ENCODE data around the gene SLC66A2.

SLC66A2 gene

DNA sequence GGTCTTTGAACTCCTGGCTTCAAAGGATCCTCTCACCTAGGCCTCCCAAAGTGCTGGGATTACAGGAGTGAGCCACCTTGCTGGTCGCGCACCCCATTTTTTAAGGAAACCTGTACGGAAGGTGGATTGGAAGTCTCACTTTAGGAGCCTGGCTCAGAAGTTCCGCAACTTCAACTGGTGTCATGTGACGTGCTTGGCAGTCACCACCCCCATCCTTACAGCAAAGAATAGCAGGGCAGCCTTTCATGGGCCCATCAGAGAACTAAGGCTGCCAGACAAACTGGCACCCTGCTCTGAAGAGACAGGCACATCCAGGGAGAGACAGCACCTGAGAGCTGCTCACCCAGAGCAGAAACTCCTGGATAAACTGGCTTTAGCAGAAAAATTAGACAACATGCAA is 3.3 kb upstream of the SLC66A2 start:
- no peak for TF ChIP-seq RAD21 (IDR thresholded peaks at IDR 0.05; ENCODE audit: low read depth)
- TF ChIP-seq USF1 (IDR thresholded peaks at IDR 0.05), result peak; percentile 69
- TF ChIP-seq YY1 (IDR thresholded peaks at IDR 0.05; ENCODE audit: low read depth), result no peak
- no peak for TF ChIP-seq TCF12 (IDR thresholded peaks at IDR 0.05; ENCODE audit: low read depth)
- TF ChIP-seq CREB1 (IDR thresholded peaks at IDR 0.05; ENCODE audit: low read depth), result no peak

DNA sequence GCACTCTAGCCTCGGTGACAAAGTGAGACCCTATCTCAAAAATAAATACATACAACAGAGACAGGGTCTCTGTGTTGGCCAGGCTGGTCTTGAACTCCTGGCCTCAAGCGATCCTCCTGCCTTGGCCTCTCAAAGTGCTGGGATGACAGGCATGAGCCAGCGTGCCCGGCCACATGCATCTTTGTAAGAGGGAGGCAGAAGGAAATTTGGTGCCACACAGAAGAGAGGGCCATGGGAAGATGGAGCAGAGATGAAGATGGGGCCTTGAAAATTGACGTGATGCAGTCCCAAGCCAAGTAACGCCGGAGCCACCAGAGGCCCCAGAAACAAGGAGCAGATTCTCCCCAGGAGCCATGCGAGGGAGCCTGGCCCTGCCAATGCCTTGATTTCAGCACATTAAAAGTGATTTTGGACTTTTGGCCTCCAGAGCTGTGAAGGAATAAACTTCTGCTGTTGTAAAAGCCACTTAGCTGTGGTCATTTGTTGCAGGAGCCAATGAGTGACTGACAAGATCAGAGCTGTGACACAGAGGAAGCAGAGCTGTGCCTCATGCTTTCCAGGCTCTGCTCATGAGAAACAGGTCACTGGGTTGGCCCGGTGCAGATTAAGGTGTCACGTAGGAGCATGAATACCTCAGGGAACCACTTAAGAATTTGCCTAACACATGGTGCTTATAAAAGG is 2.7 kb upstream of the SLC66A2 start:
- no peak for TF ChIP-seq MAX (IDR thresholded peaks at IDR 0.05)
- no peak for TF ChIP-seq CEBPB (IDR thresholded peaks at IDR 0.05)
- no peak for TF ChIP-seq TEAD4 (IDR thresholded peaks at IDR 0.05)
- no peak for TF ChIP-seq FOXM1 (IDR thresholded peaks at IDR 0.05; ENCODE audit: borderline replicate concordance, low read depth)
- TF ChIP-seq CREB1 (IDR thresholded peaks at IDR 0.05; ENCODE audit: low read depth), result no peak
- TF ChIP-seq TCF12 (IDR thresholded peaks at IDR 0.05; ENCODE audit: low read depth), result no peak
- no peak for TF ChIP-seq EP300 (IDR thresholded peaks at IDR 0.05; ENCODE audit: borderline replicate concordance)
- TF ChIP-seq RAD21 (IDR thresholded peaks at IDR 0.05; ENCODE audit: low read depth), result no peak
- no peak for TF ChIP-seq EGR1 (IDR thresholded peaks at IDR 0.05)
- TF ChIP-seq NFIC (IDR thresholded peaks at IDR 0.05), result no peak
- no peak for TF ChIP-seq ZBTB7A (IDR thresholded peaks at IDR 0.05; ENCODE audit: low read depth)
- TF ChIP-seq YY1 (IDR thresholded peaks at IDR 0.05; ENCODE audit: low read depth), result no peak

- TF ChIP-seq NFIC (IDR thresholded peaks at IDR 0.05) (no peak), ZBTB7A (IDR thresholded peaks at IDR 0.05; ENCODE audit: low read depth) (peak; percentile 75)
These were observed 1.6 kb upstream of the SLC66A2 start for GRCh38 chr18:79952996-79953559.

DNA sequence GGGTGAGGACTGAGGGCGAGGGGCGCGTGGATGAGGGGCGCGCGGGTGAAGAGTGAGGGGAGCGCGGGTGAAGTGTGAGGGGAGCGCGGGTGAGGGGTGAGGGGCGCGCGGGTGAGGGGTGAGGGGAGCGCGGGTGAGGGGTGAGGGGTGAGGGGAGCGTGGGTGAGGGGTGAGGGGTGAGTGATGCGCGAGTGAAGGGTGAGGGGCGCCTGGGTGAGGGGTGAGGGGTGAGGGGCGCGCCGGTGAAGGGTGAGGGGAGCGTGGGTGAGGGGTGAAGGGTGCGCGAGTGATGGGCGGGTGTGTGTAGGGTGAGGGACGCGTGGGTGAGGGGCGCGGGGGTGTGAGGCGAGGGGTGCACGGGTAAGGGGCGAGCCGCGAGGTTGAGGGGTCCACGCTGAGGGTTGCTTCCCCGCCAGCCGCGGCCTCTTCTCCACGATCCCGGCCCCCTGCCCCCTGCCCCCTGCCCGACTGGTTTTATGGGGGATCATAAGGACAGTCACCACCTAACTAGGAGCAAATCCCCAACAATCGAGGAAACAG is 1.1 kb upstream of the SLC66A2 start:
- TF ChIP-seq YY1 (IDR thresholded peaks at IDR 0.05; ENCODE audit: low read depth), result no peak
- TF ChIP-seq NFIC (IDR thresholded peaks at IDR 0.05), result no peak
- TF ChIP-seq MAX (IDR thresholded peaks at IDR 0.05), result no peak
- no peak for TF ChIP-seq EP300 (IDR thresholded peaks at IDR 0.05; ENCODE audit: borderline replicate concordance)
- no peak for TF ChIP-seq TCF12 (IDR thresholded peaks at IDR 0.05; ENCODE audit: low read depth)
- no peak for TF ChIP-seq TEAD4 (IDR thresholded peaks at IDR 0.05)
- TF ChIP-seq USF1 (IDR thresholded peaks at IDR 0.05), result no peak
- no peak for TF ChIP-seq RAD21 (IDR thresholded peaks at IDR 0.05; ENCODE audit: low read depth)
- no peak for TF ChIP-seq EGR1 (IDR thresholded peaks at IDR 0.05)
- TF ChIP-seq, protein P1, sequence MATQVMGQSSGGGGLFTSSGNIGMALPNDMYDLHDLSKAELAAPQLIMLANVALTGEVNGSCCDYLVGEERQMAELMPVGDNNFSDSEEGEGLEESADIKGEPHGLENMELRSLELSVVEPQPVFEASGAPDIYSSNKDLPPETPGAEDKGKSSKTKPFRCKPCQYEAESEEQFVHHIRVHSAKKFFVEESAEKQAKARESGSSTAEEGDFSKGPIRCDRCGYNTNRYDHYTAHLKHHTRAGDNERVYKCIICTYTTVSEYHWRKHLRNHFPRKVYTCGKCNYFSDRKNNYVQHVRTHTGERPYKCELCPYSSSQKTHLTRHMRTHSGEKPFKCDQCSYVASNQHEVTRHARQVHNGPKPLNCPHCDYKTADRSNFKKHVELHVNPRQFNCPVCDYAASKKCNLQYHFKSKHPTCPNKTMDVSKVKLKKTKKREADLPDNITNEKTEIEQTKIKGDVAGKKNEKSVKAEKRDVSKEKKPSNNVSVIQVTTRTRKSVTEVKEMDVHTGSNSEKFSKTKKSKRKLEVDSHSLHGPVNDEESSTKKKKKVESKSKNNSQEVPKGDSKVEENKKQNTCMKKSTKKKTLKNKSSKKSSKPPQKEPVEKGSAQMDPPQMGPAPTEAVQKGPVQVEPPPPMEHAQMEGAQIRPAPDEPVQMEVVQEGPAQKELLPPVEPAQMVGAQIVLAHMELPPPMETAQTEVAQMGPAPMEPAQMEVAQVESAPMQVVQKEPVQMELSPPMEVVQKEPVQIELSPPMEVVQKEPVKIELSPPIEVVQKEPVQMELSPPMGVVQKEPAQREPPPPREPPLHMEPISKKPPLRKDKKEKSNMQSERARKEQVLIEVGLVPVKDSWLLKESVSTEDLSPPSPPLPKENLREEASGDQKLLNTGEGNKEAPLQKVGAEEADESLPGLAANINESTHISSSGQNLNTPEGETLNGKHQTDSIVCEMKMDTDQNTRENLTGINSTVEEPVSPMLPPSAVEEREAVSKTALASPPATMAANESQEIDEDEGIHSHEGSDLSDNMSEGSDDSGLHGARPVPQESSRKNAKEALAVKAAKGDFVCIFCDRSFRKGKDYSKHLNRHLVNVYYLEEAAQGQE (IDR thresholded peaks at IDR 0.05; ENCODE audit: low read depth), result no peak
- no peak for TF ChIP-seq FOXM1 (IDR thresholded peaks at IDR 0.05; ENCODE audit: borderline replicate concordance, low read depth)
- TF ChIP-seq TAF1 (IDR thresholded peaks at IDR 0.05; ENCODE audit: low read depth), result no peak
- TF ChIP-seq CREB1 (IDR thresholded peaks at IDR 0.05; ENCODE audit: low read depth), result no peak
- TF ChIP-seq CEBPB (IDR thresholded peaks at IDR 0.05), result no peak
- TF ChIP-seq ZBTB7A (IDR thresholded peaks at IDR 0.05; ENCODE audit: low read depth), result no peak

- TF ChIP-seq NFIC (IDR thresholded peaks at IDR 0.05), result no peak
- no peak for TF ChIP-seq TEAD4 (IDR thresholded peaks at IDR 0.05)
- TF ChIP-seq MAX (IDR thresholded peaks at IDR 0.05), result no peak
- 0 out of 2 replicates have a peak, but pooled peaks have one; percentile 36 for TF ChIP-seq YY1 (IDR thresholded peaks at IDR 0.05; ENCODE audit: low read depth)
- TF ChIP-seq TCF12 (IDR thresholded peaks at IDR 0.05; ENCODE audit: low read depth), result no peak
- TF ChIP-seq USF1 (IDR thresholded peaks at IDR 0.05), result no peak
These were observed 725 bp downstream of the SLC66A2 start for GRCh38 chr18:79950515-79951341.

GRCh38 chr18:79949697-79950487 is 1.6 kb downstream of the SLC66A2 start:
- no peak for TF ChIP-seq ZBTB7A (IDR thresholded peaks at IDR 0.05; ENCODE audit: low read depth)
- no peak for TF ChIP-seq YY1 (IDR thresholded peaks at IDR 0.05; ENCODE audit: low read depth)
- no peak for TF ChIP-seq NFIC (IDR thresholded peaks at IDR 0.05)
- TF ChIP-seq CREB1 (IDR thresholded peaks at IDR 0.05; ENCODE audit: low read depth), result no peak
- TF ChIP-seq MAX (IDR thresholded peaks at IDR 0.05), result no peak
